HG02642 (cell line): ENCODE data around the gene TMEM63A.
"Not testable (repeated sequence)": the region's sequence is repeated elsewhere in the genome, so short reads cannot be mapped to it uniquely, and the experiment has no call there.

Experiments
- ATAC-seq: cut with Tn5 transposase; IDR thresholded peaks from one replicate; pipeline ENCODE4 v1.9.1; 2021; ENCODE audit warnings: mild to moderate bottlenecking; ENCODE audit not compliant: unreplicated experiment, poor library complexity

The TMEM63A gene

GRCh38 chr1:225847610-225848009, 34.6 kb downstream of the TMEM63A start:
- peak; percentile 1 for ATAC-seq

GRCh38 chr1:225846331-225847310, 35.6 kb downstream of the TMEM63A start:
- ATAC-seq, result no peak

- ATAC-seq, result no peak
Measured at GRCh38 chr1:225845571-225846259, 36.5 kb downstream of the TMEM63A start.

GRCh38 chr1:225845097-225845496, 37.1 kb downstream of the TMEM63A start:
- ATAC-seq, result no peak

DNA sequence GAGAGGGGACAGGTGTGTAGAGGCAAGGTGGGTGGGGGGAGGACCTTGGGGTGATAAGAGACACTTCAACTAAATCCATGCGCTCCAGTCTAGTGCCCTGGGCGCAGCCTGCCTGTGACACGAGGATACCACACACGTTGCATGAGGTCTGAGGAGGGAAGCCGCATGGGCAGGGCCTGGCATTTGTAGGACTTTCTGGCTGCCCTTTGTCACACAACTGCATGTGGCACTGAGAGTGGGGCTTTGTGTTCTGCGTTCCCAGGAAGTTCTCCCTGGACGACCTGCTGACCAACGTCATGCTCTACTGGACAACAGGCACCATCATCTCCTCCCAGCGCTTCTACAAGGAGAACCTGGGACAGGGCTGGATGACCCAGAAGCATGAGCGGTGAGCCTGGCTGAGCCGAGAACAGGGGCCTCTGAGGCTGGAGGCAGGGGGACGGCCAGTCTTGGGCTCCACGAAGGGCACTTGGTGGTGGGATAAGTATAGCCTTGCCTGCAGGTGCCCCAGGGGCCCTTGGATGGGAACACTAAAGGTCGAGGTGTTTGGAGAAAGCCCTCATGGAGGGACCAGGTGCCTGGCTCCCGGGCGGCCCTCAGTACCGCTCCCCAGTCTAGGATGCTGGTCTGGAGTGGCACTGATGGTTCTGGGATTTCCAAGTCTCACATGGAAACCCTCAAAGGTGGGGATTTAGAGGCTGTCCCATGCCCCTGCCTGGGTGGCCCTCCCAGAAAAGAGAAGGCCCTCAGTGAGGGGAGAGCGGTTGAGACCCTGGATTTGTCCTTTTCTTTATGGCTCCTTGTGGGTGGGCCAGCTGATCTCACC, 37.7 kb downstream of the TMEM63A start:
- ATAC-seq, result no peak

- ATAC-seq, result no peak
Measured at GRCh38 chr1:225843426-225843795, 38.8 kb downstream of the TMEM63A start.

DNA sequence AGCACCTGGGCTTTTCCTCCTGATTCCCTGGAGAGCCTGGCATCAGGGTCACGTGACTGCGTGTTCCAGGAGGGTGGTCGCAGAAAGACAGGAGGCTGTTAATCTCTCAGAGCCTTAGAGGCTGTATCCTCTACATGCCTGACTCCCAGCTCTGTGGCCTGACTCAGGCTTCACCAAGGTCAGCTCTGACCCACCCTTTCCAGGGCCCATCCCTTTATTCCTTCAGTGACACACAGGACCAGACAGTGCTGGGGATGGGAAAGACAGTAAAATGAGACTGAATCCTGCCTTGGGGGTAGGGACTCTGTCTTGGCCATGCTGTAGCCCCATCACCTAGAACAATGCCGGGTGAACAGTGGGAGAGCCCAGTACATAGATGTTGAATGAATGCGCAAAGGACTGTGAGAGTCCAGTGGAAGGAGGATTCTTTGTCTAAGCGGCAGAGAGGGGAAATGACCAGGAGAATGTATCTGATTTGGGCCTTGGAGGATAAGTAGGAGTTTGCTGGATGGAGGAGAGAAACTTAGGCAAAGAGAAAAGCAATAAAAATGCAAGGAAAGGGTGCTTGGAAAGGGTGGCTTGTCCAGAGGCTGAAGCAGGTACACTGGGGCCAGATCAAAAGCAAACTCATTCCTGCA, 39.3 kb downstream of the TMEM63A start:
- ATAC-seq, result no peak

DNA sequence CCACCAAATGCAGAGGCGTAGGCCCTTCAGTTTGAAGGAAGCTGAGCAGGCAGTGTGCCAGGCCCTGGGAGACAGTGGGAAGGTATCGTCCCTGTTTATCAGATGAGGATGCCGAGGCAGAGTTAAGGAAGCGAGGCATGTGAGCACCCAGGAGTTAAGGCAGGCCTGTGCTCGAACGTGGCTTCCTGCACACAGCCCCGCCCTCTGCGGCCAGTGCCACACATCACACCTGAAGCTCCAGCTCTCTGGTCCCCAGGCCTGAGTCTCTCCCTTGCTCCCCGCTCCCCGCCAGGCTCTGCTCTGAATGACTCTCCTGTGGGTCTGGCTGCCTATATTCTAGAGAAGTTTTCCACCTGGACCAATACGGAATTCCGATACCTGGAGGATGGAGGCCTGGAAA, 40.1 kb downstream of the TMEM63A start:
- no peak for ATAC-seq

GRCh38 chr1:225840713-225841112, 41.5 kb downstream of the TMEM63A start:
- no peak for ATAC-seq

DNA sequence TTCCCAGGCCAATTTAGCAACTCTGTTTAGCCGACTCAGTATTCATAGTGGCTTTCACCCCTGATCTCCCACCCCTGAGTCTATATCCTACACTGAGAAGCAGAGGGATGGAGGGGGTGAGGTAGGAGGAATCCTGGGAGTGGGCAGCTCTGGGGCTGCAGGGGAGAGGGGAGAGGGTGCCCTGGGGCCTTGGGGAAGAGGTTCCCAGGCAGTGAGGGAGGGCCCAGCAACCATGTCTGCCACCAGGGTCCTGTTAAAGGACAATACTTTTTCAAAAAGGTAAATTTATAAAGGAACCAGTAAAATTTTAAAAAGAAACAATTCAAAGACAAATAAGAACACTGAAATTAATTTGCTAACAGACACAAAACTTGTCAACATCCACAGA, 42.0 kb downstream of the TMEM63A start:
- no peak for ATAC-seq

DNA sequence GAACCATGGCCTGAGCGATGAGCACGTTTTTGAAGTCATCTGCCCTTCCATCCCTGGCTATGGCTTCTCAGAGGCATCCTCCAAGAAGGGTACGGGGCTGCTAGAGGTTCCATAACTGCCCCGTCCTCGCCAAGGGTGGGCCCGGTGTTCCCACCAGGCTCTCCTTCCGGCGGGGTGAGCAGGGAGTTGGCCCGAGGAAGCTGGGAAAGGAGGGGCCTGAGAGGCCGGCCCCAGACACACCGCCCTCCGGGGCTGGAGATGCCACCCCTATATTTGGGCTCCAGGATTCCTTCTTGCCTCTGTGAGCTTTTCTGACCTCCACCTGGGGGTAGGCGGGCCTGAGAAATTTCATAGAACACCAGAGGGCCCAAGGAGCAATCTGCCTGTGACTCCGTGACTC, 43.4 kb downstream of the TMEM63A start:
- no peak for ATAC-seq

GRCh38 chr1:225836296-225836695, 45.9 kb downstream of the TMEM63A start:
- not testable (repeated sequence) for ATAC-seq

DNA sequence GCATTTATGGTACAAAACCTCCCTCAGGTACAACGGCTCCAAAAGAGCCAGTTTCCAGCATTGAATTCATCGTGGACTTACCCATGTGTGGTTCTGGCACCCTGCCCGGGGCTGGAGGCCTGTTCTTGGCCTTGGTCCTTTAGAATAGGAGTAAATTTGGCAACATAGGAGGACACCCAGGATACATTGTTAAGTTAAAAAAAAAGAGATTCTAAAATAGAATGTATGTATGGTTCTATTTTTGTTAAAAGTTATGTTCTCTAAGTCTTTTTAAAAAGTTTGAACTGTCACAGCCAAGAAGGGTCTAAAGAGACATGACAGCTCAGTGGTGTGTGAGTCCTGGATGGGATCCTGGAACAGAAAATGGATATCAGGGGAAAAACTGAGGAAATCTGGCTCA, 46.3 kb downstream of the TMEM63A start:
- no peak for ATAC-seq

DNA sequence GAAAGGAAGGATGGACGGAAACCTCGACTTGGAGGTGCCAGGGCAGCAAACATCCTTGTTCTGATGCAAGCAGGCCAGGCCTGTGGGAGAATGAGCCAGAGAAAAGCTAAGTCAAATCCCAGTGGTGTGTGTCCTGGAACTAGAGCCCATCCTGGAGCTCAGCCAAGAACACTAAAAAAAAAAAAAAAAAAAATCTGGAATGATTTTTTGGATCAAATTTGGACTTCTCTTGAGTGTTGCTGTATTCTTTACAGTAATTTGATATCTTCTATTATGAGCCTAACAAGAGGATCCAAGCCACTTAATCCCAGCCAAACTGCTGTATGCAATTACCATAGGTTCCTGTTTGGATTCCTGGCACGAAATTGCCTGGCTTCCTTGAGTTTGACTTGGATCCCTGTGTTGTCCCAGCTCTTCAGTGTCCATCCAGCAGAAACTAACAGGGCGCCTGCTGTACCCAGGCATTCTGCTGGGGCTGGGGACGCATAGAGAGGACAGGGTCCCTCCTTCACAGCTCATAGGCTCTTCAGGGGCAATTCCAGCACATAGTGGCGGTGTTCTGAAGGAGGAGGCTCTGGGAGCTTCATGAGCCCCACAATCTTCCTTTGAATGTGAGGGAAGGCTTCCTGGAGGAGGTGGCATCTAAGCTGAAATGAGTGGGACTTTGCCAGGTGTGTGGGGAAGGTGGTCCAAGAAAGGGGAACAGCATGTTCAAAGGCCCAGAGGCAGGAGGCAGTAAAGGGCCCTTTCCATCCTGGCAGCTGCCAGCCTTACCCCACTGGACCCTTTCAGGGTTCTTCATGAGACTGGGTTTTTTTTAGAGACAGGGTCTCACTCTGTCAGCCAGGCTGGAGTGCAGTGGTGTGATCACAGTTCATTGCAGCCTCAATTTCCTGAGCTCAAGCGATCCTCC, 47.5 kb downstream of the TMEM63A start:
- no peak for ATAC-seq

DNA sequence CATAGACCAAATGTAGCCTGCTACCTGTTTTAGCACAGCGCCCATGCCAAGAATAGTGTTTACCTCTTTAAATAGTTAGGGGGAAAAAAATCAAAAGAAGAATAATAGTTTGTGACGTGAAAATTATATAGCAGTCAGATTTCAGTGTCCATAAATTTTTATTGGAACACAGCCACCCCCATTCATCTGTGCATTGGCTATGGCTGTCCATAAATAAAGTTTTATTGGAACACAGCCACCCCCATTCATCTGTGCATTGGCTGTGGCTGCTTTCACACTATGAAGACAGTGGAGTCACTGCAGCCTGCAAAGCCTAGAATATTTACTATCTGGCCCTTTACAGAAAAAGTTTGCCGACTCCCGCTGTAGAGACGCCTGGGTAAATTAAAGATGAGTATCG, 51.3 kb downstream of the TMEM63A start:
- no peak for ATAC-seq

DNA sequence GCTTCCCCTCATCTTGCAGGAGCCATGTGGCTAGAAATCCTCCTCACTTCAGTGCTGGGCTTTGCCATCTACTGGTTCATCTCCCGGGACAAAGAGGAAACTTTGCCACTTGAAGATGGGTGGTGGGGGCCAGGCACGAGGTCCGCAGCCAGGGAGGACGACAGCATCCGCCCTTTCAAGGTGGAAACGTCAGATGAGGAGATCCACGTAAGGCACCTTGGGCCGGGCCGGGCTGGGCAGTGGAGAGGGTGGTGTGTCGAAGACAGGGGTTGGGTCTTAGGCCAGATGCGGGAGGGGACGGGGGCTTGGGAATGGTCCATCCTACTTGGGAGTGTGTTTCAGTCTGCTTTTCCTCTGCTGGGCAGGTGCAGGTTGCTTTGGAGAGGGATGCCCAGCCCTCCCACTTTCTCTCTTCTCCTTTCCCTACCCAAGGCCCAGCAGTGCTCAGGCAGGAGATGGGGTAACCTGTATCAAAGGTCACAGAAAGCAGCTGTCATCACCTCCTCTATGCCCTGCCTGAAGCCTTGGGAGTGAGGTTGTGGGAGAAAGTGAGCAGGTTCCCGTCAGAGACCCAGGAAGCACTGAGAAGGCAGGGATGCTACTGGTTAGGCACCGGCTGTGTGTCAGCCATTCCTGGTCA, 53.4 kb downstream of the TMEM63A start:
- no peak for ATAC-seq

GRCh38 chr1:225827076-225827475, 55.1 kb downstream of the TMEM63A start:
- no peak for ATAC-seq

GRCh38 chr1:225825607-225826007, 56.6 kb downstream of the TMEM63A start:
- ATAC-seq, result no peak

- no peak for ATAC-seq
Measured at GRCh38 chr1:225825078-225825477, 57.1 kb downstream of the TMEM63A start.
